Neural cell (in vitro differentiated cells): ENCODE results near the gene SLC7A6OS.

Experiments used
- CTCF ChIP-seq: fragments of 450-650 bp; IDR thresholded peaks from 2 replicates; pipeline ENCODE4 v1.5.1; 2014; ENCODE audit warnings: antibody characterized with exemption, mild to moderate bottlenecking, moderate library complexity; ENCODE audit not compliant: poor library complexity, severe bottlenecking
- EZH2 ChIP-seq: fragments of 200-600, 300-800 bp; shearing (Covaris generic), sonication (generic); IDR thresholded peaks from 2 replicates; pipeline ENCODE4 v1.6.1; 2014; ENCODE audit warnings: antibody characterized with exemption, low read length, borderline replicate concordance, mild to moderate bottlenecking; ENCODE audit not compliant: insufficient read depth, poor library complexity, severe bottlenecking
- POLR2AphosphoS5 ChIP-seq: IDR thresholded peaks from 2 replicates; pipeline ENCODE4 v1.6.1; 2012
- SMC3 ChIP-seq: fragments of 450-650 bp; conservative IDR thresholded peaks from 2 replicates; pipeline ENCODE4 v1.6.1; 2014; ENCODE audit warnings: antibody characterized with exemption, mild to moderate bottlenecking, moderate library complexity; ENCODE audit not compliant: poor library complexity

- no peak for TF ChIP-seq CTCF
- TF ChIP-seq SMC3: no peak
- TF ChIP-seq POLR2AphosphoS5: no peak
- TF ChIP-seq EZH2: no peak
Observed at GRCh38 chr16:68297908-68298307, 12.8 kb downstream of the SLC7A6OS start.
